ENCODE measurements around the gene SFXN5.

- TF ChIP-seq CTCF (IDR thresholded peaks at IDR 0.05) = no peak
- no peak for TF ChIP-seq POLR2AphosphoS5 (IDR thresholded peaks at IDR 0.05; ENCODE audit: insufficient read depth in 1 of 2, low read depth in 1 of 2)
These were observed 1.5 kb downstream of the SFXN5 start for GRCh38 chr2:73069855-73070642.

All from vagina (tissue), 2 donors.